HPDE6-E6E7 (cell line): Measurements from ENCODE around the gene FBLN1.
A peak's percentile ranks its signal among the peaks of the same experiment; 100 is the strongest.

Experiments
- DNase-seq: peaks from one replicate; pipeline ENCODE4 v3.0.0; 2011; ENCODE audit warnings: missing footprints; ENCODE audit errors: extremely low spot score

FBLN1 gene

GRCh38 chr22:45640291-45640940 lies 137.7 kb downstream of the FBLN1 start:
- DNase-seq: no peak

GRCh38 chr22:45640941-45641621 lies 138.4 kb downstream of the FBLN1 start:
- no peak for DNase-seq

GRCh38 chr22:45642986-45643385 lies 140.3 kb downstream of the FBLN1 start:
- DNase-seq: no peak

- no peak for DNase-seq
Measured at GRCh38 chr22:45644714-45645113, 142.0 kb downstream of the FBLN1 start.

GRCh38 chr22:45645150-45645525 lies 142.5 kb downstream of the FBLN1 start:
- DNase-seq: no peak

GRCh38 chr22:45645526-45646414 lies 143.1 kb downstream of the FBLN1 start:
- peak; percentile 47 for DNase-seq

GRCh38 chr22:45647532-45648225 lies 145.0 kb downstream of the FBLN1 start:
- DNase-seq: no peak

- no peak for DNase-seq
Measured at GRCh38 chr22:45648301-45649117, 145.8 kb downstream of the FBLN1 start.

GRCh38 chr22:45649809-45650208 lies 147.1 kb downstream of the FBLN1 start:
- DNase-seq: no peak

- no peak for DNase-seq
Measured at GRCh38 chr22:45650721-45651120, 148.0 kb downstream of the FBLN1 start.
